Left ventricle myocardium superior (tissue), 1 donor: ENCODE results near the gene STAP2. TPM values are rescaled to one million over a fixed set of nuclear protein-coding genes. Genes with fewer than 3 reads are reported as not detected.
"Not testable (repeated sequence)": the region's sequence is repeated elsewhere in the genome, so short reads cannot be mapped to it uniquely, and the experiment has no call there.

Source experiments
- ATAC-seq: fragments of 200-7000 bp; cut with Tn5 transposase; one replicate; pipeline ENCODE4 v1.9.1; 2020; ENCODE audit warnings: mild to moderate bottlenecking, moderate library complexity
- DNase-seq: peaks from one replicate; pipeline ENCODE4 v3.0.0-alpha.2; 2020
- intact Hi-C: fragments of 100-400 bp; cut with micrococcal nuclease; formaldehyde crosslinking; loops from one replicate; pipeline ENCODE4 v1.11.0; 2022
- total RNA-seq: library from RNA; stranded (reverse); fragmentation: NEBNext Ultra II Directional; extraction: Animal tissue kit (Norgen Biotek cat#: 25700); gene quantifications from one replicate; pipeline ENCODE4 v1.2.1, GENCODE V29; 2021
- donor health status: DM: no; HTN: yes; CAD: no; lungs with severe emphysema.

STAP2 gene
- total RNA-seq, 1 donor from 2014 or later, result 4.2 TPM

- peak; percentile 94 for ATAC-seq
- intact Hi-C loops, result no loop called here
These were observed 4.2 kb upstream of the STAP2 start for GRCh38 chr19:4342615-4343369.

GRCh38 chr19:4342314-4342614 is 3.6 kb upstream of the STAP2 start:
- intact Hi-C loops, result no loop called here
- DNase-seq (no peak), ATAC-seq (peak; percentile 10)

More at GRCh38 chr19:4342615-4343369, 4.2 kb upstream of the STAP2 start:
- peak; percentile 96 for DNase-seq

- DNase-seq, result peak; percentile 40
- intact Hi-C loops, result no loop called here
- no peak for ATAC-seq
These were observed 654 bp downstream of the STAP2 start for GRCh38 chr19:4337906-4338440.

GRCh38 chr19:4334929-4335570 is 3.6 kb downstream of the STAP2 start:
- no peak for ATAC-seq
- intact Hi-C loops, result no loop called here
- no peak for DNase-seq

GRCh38 chr19:4329858-4330257 is 8.8 kb downstream of the STAP2 start:
- no peak for ATAC-seq
- intact Hi-C loops, result no loop called here
- DNase-seq, result no peak

GRCh38 chr19:4328991-4329681 is 9.5 kb downstream of the STAP2 start:
- ATAC-seq, intact Hi-C loops, DNase-seq: not testable (repeated sequence)

- DNase-seq (peak; percentile 97), ATAC-seq (peak; percentile 92)
- intact Hi-C loops, result no loop called here
These were observed 10.2 kb downstream of the STAP2 start for GRCh38 chr19:4328243-4328990.

- no peak for DNase-seq
- intact Hi-C loops, result no loop called here
These were observed 10.8 kb downstream of the STAP2 start for GRCh38 chr19:4327877-4328242.

GRCh38 chr19:4327252-4327876 is 11.3 kb downstream of the STAP2 start:
- peak; percentile 84 for DNase-seq
- peak; percentile 60 for ATAC-seq
- intact Hi-C loops, result no loop called here

More at GRCh38 chr19:4327877-4328242, 10.8 kb downstream of the STAP2 start:
- no peak for ATAC-seq

- intact Hi-C loops, result no loop called here
- ATAC-seq (no peak), DNase-seq (no peak)
These were observed 11.8 kb downstream of the STAP2 start for GRCh38 chr19:4326837-4327251.

- ATAC-seq, result no peak
- no peak for DNase-seq
- intact Hi-C loops, result no loop called here
These were observed 12.3 kb downstream of the STAP2 start for GRCh38 chr19:4326215-4326836.

- intact Hi-C loops, result no loop called here
- no peak for ATAC-seq
- DNase-seq, result no peak
These were observed 14.4 kb downstream of the STAP2 start for GRCh38 chr19:4324228-4324627.

GRCh38 chr19:4323692-4324091 is 14.9 kb downstream of the STAP2 start:
- DNase-seq, result no peak
- intact Hi-C loops, result no loop called here
- ATAC-seq, result no peak

GRCh38 chr19:4322942-4323665 is 15.5 kb downstream of the STAP2 start:
- no peak for ATAC-seq
- DNase-seq, result no peak
- intact Hi-C loops, result no loop called here

- ATAC-seq, result no peak
- intact Hi-C loops, result no loop called here
These were observed 18.2 kb downstream of the STAP2 start for GRCh38 chr19:4320419-4320818.

GRCh38 chr19:4319067-4319718 is 19.4 kb downstream of the STAP2 start:
- DNase-seq (no peak), ATAC-seq (no peak)
- intact Hi-C loops, result no loop called here

More at GRCh38 chr19:4320419-4320818, 18.2 kb downstream of the STAP2 start:
- no peak for DNase-seq

- DNase-seq (no peak), ATAC-seq (no peak)
- intact Hi-C loops, result no loop called here
These were observed 20.2 kb downstream of the STAP2 start for GRCh38 chr19:4318460-4318859.
